ENCODE measurements around the gene TMPRSS7.

GRCh38 chr3:112000367-112000771 lies 34.2 kb upstream of the TMPRSS7 start:
- TF ChIP-seq CTCF (IDR thresholded peaks at IDR 0.05; ENCODE audit: insufficient read depth, low read length, poor library complexity, severe bottlenecking) (no peak), EZH2phosphoT487 (conservative IDR thresholded peaks at IDR 0.05; ENCODE audit: low read length) (no peak)

Data from SU-DHL-6 (cell line).